Loucy (cell line): ENCODE results near the gene APLN.

ENCODE experiments used
- EZH2phosphoT487 ChIP-seq: fragments of 200-600 bp; IDR thresholded peaks from 2 replicates; pipeline ENCODE4 v1.6.1; 2018; ENCODE audit warnings: antibody characterized with exemption, mild to moderate bottlenecking, moderate library complexity, borderline replicate concordance
- TF ChIP-seq, protein P1 (sequence below): fragments of 200-600 bp; sonication (generic); conservative IDR thresholded peaks from 2 replicates; pipeline ENCODE4 v1.5.1; 2014; ENCODE audit warnings: mild to moderate bottlenecking, antibody characterized with exemption, low read length

DNA sequence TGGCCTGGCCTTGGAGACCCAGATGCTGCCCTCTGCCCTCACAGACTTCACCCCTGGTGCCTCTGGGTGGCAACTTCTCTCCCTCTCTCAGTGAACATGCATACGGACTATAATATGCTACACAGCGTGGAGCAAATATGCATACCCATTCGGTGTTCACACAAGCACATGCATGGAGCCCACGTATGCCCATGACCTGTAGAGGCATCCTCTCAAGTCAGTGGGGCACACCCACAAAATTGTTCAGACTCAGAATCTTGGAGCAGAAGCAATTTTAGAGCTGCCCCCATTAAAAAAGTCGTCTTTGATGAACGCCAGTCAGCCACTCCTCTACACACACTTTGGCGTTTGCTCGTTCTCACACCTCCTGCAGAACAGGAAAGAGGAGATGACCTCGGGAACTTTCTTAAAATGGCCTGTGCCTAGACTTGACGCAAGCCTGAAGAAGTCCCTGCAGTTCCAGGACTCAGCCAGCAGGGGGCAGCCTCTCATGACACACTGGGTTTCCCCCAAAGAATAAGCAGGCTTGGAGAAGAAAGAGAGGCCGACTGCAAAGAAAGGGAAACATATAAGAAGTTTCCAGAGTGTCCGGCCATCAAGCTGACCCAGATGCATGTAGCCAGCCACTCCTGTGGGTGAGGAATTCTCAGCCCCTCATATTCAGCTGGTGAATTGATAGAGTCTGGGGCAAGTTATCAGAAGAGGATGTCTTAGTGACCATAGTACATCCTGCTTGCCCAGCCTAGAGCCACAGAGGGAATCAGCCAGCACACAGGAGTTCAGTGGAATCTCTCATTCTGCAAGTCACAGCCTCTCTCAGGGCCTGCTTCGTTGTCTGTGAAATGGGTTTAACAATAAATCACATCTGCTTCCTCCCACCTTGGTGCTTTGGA lies 17.3 kb downstream of the APLN start:
- TF ChIP-seq, protein P1, sequence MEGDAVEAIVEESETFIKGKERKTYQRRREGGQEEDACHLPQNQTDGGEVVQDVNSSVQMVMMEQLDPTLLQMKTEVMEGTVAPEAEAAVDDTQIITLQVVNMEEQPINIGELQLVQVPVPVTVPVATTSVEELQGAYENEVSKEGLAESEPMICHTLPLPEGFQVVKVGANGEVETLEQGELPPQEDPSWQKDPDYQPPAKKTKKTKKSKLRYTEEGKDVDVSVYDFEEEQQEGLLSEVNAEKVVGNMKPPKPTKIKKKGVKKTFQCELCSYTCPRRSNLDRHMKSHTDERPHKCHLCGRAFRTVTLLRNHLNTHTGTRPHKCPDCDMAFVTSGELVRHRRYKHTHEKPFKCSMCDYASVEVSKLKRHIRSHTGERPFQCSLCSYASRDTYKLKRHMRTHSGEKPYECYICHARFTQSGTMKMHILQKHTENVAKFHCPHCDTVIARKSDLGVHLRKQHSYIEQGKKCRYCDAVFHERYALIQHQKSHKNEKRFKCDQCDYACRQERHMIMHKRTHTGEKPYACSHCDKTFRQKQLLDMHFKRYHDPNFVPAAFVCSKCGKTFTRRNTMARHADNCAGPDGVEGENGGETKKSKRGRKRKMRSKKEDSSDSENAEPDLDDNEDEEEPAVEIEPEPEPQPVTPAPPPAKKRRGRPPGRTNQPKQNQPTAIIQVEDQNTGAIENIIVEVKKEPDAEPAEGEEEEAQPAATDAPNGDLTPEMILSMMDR, result peak; percentile 86
- TF ChIP-seq EZH2phosphoT487, result no peak
